HG03097 (cell line): ENCODE results near the gene ZNF343.

Experiments
- ATAC-seq: cut with Tn5 transposase; IDR thresholded peaks from one replicate; pipeline ENCODE4 v1.9.1; 2021; ENCODE audit not compliant: unreplicated experiment, low FRiP score

Gene ZNF343

GRCh38 chr20:2475850-2476741 is 32.6 kb downstream of the ZNF343 start:
- ATAC-seq = no peak

- no peak for ATAC-seq
These were observed 35.2 kb downstream of the ZNF343 start for GRCh38 chr20:2473516-2473915.

- peak; percentile 95 for ATAC-seq
These were observed 38.1 kb downstream of the ZNF343 start, which contains the start of gene SNRPB for GRCh38 chr20:2470423-2471193. SNRPB (minus strand) TSS chr20:2470789; CDS start chr20:2470690, 99 bp downstream.

GRCh38 chr20:2469991-2470422 is 38.7 kb downstream of the ZNF343 start:
- ATAC-seq = peak; percentile 23

GRCh38 chr20:2468581-2469407 is 39.9 kb downstream of the ZNF343 start:
- no peak for ATAC-seq

- ATAC-seq = no peak
These were observed 41.3 kb downstream of the ZNF343 start for GRCh38 chr20:2467412-2467811.

- ATAC-seq = no peak
These were observed 43.6 kb downstream of the ZNF343 start for GRCh38 chr20:2465100-2465499.

- ATAC-seq = no peak
These were observed 44.9 kb downstream of the ZNF343 start for GRCh38 chr20:2463616-2464365.

GRCh38 chr20:2462484-2462883 is 46.2 kb downstream of the ZNF343 start:
- no peak for ATAC-seq

- ATAC-seq = no peak
These were observed 47.8 kb downstream of the ZNF343 start for GRCh38 chr20:2460752-2461424.

- no peak for ATAC-seq
These were observed 48.5 kb downstream of the ZNF343 start for GRCh38 chr20:2459981-2460751.

GRCh38 chr20:2458919-2459499 is 49.7 kb downstream of the ZNF343 start:
- no peak for ATAC-seq

GRCh38 chr20:2455771-2456497 is 52.8 kb downstream of the ZNF343 start:
- no peak for ATAC-seq

- no peak for ATAC-seq
These were observed 54.9 kb downstream of the ZNF343 start for GRCh38 chr20:2453792-2454191.

- no peak for ATAC-seq
These were observed 56.6 kb downstream of the ZNF343 start for GRCh38 chr20:2451939-2452732.

- no peak for ATAC-seq
These were observed 57.3 kb downstream of the ZNF343 start for GRCh38 chr20:2451422-2451821.

- ATAC-seq = no peak
These were observed 59.3 kb downstream of the ZNF343 start for GRCh38 chr20:2449386-2449785.
